Skin epidermis (tissue), 12 donors: ENCODE measurements around the gene ARMC8.

Experiments
- H3K27ac ChIP-seq, 21 experiments: fragments of 200-600 bp; sonication (generic) in 11 of 21; one replicate each; pipeline ENCODE4 v1.5.0; 2020; ENCODE audit warnings: mild to moderate bottlenecking in 3 of 21, inconsistent platforms in 2 of 21, moderate library complexity in 2 of 21
- H3K4me3 ChIP-seq, 7 experiments: fragments of 200-600 bp; sonication (generic) in 2 of 7; one replicate each; pipeline ENCODE4 v1.5.0; 2020; ENCODE audit warnings: inconsistent platforms in 2 of 7, mild to moderate bottlenecking in 2 of 7, moderate library complexity in 1 of 7

Gene ARMC8

DNA sequence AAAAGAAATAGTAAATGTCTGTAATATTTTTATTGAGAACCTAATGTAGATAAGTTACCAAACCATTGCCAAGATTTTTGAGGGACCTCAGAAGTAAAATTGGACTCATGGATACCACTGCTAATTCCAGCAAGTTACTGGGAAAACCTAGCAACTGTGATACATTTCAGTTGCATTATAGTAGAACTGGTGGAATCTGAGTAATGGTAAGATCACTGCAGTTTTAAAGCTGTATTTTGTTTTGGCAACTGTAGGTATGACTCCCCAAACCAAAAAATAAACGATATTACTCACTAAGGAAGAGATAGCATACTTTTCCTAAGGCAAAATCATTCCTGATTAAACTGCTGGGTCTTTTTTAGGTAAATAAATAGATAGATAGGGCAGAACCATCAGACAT is 54.0 kb downstream of the ARMC8 start:
- Histone ChIP-seq H3K27ac (no peak overlapping the region), H3K4me3 (no peak overlapping the region)

DNA sequence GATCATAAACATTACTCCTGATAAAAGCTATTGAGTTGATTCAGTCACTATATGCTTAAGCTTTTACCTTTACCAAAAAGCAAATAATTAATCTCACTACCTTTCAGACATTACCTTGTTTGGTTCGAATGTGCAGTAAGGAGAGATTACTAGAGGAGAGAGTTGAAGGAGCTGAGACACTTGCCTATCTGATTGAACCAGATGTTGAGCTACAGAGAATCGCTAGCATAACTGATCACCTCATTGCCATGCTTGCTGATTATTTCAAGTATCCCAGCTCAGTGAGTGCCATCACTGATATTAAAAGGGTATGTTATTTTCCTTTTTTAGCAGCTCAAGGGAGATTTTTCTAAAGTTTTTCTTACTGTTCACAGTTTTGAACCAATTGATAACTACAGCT is 54.6 kb downstream of the ARMC8 start:
- no peak overlapping the region for H3K4me3 ChIP-seq
- H3K27ac ChIP-seq: no peak overlapping the region

- no peak overlapping the region for H3K4me3 ChIP-seq
- H3K27ac ChIP-seq: no peak overlapping the region
Observed at GRCh38 chr3:138242466-138242865, 55.4 kb downstream of the ARMC8 start.

DNA sequence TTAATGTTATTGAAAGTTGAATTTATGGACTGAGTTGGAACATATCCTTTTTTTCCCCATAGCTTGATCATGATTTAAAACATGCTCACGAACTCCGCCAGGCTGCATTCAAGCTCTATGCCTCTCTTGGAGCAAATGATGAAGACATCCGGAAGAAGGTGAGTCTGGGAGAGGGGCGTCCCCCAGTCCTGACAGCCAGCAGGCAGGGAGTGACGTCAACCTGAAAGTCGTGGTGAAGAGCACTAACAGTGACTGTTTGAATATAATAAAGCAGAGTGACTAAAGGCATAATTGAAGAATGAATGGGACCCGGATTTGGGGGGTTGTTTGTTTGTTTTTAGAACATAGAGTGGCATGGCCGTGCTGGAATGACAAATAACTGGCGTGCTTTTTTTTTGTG is 57.9 kb downstream of the ARMC8 start:
- no peak overlapping the region for H3K4me3 ChIP-seq
- H3K27ac ChIP-seq: no peak overlapping the region

- no peak overlapping the region for H3K4me3 ChIP-seq
- no peak overlapping the region for H3K27ac ChIP-seq
Observed at GRCh38 chr3:138249636-138250035, 62.5 kb downstream of the ARMC8 start.

DNA sequence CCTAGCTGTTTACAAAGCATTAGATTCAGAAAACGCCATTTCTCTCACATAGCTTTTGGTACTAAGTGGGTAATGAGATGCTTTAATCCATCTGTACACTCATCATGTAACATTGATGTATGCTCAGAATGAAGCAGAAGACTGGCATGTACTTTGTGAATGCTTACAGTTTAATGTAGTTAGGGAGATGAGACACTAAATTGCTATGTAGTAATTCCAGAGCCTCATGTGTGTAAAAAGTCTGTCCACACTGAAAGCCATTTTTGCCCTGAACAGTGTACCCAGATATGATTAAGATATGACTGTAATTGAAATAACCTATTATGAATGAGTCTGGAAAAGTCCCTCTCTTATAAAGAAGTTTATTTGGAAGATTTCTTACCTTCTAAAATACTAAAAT is 66.5 kb downstream of the ARMC8 start:
- Histone ChIP-seq H3K4me3 (no peak overlapping the region), H3K27ac (no peak overlapping the region)

DNA sequence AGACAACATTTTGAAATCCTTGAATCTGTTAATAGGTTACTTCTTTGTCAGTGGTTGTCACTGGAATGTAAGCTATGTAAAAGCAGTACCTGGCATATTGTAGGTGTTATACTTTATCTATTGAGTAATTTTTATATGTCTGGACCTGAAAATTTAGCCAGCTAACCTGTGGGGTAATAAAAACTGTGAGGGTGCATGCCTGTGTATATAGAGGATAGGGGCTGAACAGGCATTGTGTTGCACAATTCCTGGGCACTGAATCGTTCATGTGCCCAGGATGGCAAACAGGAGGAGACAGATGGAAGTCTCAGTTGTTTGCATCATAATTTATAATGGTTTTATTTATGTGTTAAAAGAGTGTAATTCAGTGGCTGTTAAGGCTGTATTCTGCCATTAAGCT is 67.1 kb downstream of the ARMC8 start:
- Histone ChIP-seq H3K4me3 (no peak overlapping the region), H3K27ac (no peak overlapping the region)

DNA sequence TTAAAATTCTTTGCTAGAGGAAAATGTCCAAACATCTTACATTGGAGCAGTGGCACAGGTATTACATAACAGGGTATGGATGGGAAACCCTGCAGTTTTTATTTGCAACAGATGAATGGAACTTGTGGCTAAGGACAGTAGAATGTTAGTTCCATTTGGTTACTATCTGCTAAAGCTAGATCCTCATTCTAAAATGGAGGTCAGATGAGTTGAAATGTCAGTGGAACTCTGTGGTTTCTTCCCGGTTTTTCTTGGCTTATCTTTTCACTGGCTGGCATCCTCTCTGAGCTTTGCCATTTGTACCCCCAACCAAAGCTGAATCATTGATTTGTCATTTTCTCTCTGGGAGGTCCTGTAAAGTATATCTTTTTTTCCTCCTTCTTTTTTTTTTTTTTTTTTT is 68.9 kb downstream of the ARMC8 start:
- Histone ChIP-seq H3K27ac (no peak overlapping the region), H3K4me3 (no peak overlapping the region)

DNA sequence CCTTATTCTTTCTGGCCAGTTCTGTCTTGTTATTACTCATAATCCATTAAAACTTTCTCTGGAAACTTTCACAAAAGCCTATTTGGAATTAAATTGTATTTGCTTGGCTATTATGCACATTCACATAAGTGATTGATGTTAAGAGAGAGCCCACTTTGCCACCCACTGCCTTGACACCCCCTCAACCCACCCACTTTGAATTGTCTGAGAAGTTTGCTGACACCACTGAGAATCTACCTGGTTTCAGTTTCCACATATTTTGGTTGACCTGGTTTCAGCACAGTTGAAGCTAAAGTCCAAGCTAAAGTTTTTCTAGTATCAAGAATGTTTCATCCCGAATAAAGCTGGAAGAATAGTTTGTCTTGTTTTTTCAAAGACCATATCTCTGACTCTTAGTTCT is 70.9 kb downstream of the ARMC8 start:
- Histone ChIP-seq H3K27ac (no peak overlapping the region), H3K4me3 (no peak overlapping the region)

DNA sequence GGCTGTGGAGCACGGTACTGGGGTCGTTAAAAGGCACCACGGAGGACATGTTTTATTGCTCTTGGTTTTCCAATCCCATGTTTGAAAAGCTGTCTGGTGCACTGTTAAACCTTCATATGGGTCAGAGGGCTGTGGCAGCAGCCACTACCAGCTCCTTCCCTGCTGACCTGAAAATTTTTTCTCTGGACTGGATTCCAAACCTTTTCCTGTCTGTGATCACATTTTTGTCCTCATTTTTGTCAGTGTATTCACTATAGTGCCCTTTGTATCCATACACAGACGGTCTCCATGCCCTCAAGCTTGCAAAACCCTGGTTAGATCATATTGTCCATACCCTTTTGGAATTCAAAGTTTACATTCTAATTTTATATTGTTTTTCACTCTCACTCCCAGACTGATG is 72.0 kb downstream of the ARMC8 start:
- H3K27ac ChIP-seq: no peak overlapping the region
- H3K4me3 ChIP-seq: no peak overlapping the region

DNA sequence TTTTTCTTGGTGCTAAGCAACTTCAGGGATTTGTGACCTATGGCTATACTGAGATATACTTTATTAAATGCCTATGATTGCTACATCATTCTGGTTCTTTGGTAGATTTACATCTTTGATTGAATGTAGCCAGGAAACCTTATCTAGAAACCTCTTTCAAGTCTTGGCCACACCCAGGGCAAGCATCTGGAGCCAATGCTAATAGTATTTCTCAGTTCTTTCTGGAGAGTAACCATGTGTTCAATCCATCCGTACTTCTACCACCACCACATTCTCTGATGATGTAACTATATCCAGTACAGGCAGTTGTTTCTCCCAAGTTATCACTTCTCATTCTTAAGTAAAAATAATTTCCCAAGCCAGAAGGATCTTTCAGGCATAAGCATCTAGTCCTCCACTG is 73.5 kb downstream of the ARMC8 start:
- no peak overlapping the region for H3K4me3 ChIP-seq

GRCh38 chr3:138263104-138263503 is 76.0 kb downstream of the ARMC8 start:
- Histone ChIP-seq H3K27ac (no peak overlapping the region), H3K4me3 (no peak overlapping the region)

More for the DNA sequence above, 73.5 kb downstream of the ARMC8 start:
- H3K27ac ChIP-seq: no peak overlapping the region

- Histone ChIP-seq H3K4me3 (no peak overlapping the region), H3K27ac (no peak overlapping the region)
Observed at GRCh38 chr3:138265745-138266144, 78.6 kb downstream of the ARMC8 start.

- Histone ChIP-seq H3K27ac (no peak overlapping the region), H3K4me3 (no peak overlapping the region)
Observed at GRCh38 chr3:138267083-138267482, 80.0 kb downstream of the ARMC8 start.

DNA sequence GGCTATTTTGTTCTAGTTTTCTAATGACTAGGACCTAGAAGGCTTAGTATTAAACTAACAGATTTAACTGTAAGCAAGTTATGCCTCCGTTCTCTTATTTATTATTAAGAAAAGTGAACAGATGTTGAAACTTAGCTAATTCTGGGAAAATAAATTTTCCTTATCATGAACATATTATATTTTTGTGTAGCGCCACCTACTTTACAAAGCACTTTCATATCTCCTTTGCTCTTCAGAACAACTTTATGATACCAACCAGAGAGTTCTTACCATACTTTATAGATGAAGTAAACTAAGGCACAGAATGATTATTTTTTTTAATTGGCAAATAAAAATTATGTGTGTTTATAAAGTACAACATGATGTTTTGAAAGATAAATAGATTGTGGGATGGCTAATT is 83.1 kb downstream of the ARMC8 start:
- Histone ChIP-seq H3K27ac (no peak overlapping the region), H3K4me3 (no peak overlapping the region)

DNA sequence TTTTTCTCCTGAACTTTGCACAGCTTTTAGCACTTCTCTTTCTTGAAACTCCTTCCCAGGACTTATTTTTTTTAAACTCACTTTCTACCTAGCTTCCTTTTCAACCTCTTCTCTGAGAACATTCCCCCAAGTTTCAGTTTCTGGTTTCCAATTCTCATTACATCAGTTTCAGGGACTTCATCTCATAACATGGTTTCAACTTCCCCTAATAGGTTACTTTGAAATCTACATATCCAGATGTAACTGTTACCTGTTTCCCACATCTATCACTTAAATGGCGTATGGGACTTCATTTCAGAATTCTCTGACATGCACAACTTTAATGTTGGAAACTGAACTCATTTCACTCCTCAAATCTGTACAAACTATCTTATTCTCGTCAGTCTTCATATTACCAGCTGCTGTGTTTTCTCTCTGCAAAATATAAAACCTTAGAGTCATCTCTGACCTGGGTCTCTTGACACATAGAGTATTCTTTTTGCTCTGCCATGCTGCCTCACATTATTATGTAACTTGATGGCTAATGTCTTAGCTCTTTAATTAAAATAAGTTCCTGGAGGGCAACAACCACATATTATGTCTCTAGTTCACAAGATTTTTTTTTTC is 84.2 kb downstream of the ARMC8 start:
- Histone ChIP-seq H3K4me3 (no peak overlapping the region), H3K27ac (no peak overlapping the region)

GRCh38 chr3:138281561-138281960 is 94.5 kb downstream of the ARMC8 start:
- H3K4me3 ChIP-seq: no peak overlapping the region
- H3K27ac ChIP-seq: peak overlapping the region in 12 of 21 experiments; percentile 10 to 64 (median 47)

- H3K27ac ChIP-seq: peak overlapping the region in 2 of 21 experiments; percentile 6 to 40
Observed at GRCh38 chr3:138282836-138283235, 95.7 kb downstream of the ARMC8 start.

DNA sequence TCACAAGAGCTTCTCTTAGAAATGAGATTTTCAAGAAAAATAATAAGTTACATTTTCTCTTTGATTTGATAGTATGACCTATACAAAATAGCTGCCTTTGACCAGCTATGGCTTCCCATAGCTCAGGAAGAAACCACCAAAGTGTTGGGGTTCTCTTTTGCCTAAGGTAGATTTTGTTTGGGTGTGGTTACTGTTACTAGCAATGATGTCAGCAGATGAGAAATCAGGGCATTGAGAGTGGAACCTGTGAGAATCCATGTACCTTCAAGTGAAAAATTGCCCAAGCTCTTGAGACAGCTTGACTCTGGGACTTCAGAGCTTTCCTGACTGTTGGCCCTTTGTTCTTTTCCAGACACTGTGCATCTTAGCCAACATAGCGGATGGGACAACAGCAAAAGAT is 97.0 kb downstream of the ARMC8 start:
- peak overlapping the region in 4 of 21 experiments; percentile 8 to 54 (median 29) for H3K27ac ChIP-seq
- no peak overlapping the region for H3K4me3 ChIP-seq

More at GRCh38 chr3:138282836-138283235, 95.7 kb downstream of the ARMC8 start:
- no peak overlapping the region for H3K4me3 ChIP-seq

- Histone ChIP-seq H3K27ac (no peak overlapping the region), H3K4me3 (no peak overlapping the region)
Observed at GRCh38 chr3:138284957-138285477, 97.9 kb downstream of the ARMC8 start.

DNA sequence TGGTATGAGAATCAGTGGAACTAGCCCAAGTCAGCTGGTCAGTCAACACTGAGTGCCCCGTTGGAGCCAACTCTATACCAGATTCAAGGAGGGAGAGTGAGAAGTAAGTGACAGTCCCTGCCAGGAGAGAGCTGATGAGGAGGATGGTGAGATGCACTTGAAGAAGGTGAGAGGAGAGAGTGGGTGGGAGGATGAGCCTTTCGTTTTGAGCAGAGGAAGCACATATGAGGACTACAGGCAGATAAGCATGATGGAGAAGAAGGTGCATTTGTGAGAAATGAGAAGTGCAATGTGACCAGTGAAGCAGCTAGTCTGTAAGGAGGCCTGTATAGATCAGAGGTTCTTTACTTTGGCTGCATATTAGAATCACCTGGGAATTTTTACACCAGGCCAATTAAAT is 102.2 kb downstream of the ARMC8 start:
- no peak overlapping the region for H3K4me3 ChIP-seq
- H3K27ac ChIP-seq: no peak overlapping the region

DNA sequence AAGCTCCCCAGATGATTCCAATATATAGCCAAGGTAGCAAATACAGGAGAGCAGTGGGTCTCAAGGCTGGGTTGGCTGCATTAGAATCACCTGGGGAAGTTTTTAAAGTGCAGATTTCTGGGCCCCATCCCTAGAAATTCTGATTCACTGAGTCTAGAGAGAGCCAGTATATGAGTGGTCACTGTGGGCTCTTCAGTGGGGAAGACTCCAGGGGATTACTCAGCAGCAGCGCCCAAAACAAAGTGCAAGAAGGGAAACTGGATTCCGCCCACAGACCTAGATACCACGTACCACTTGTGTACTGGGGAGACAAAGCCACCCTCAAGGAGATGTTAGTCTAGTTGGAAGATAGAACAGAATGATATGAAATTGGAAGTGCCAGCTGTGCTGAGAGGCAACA is 102.6 kb downstream of the ARMC8 start:
- Histone ChIP-seq H3K4me3 (no peak overlapping the region), H3K27ac (no peak overlapping the region)
